Measurements from ENCODE around the gene MNX1. TPM values are rescaled to one million over a fixed set of nuclear protein-coding genes. Genes with fewer than 3 reads are reported as not detected.
A peak's percentile ranks its signal among the peaks of the same experiment; 100 is the strongest.

MNX1 gene
- total and polyA plus RNA-seq, 9 of the 15 experiments (the other 6 are each of a cell fraction or from before 2014, with no cell fraction given): 0.15 to 8.0 (median 1.4) TPM

DNA sequence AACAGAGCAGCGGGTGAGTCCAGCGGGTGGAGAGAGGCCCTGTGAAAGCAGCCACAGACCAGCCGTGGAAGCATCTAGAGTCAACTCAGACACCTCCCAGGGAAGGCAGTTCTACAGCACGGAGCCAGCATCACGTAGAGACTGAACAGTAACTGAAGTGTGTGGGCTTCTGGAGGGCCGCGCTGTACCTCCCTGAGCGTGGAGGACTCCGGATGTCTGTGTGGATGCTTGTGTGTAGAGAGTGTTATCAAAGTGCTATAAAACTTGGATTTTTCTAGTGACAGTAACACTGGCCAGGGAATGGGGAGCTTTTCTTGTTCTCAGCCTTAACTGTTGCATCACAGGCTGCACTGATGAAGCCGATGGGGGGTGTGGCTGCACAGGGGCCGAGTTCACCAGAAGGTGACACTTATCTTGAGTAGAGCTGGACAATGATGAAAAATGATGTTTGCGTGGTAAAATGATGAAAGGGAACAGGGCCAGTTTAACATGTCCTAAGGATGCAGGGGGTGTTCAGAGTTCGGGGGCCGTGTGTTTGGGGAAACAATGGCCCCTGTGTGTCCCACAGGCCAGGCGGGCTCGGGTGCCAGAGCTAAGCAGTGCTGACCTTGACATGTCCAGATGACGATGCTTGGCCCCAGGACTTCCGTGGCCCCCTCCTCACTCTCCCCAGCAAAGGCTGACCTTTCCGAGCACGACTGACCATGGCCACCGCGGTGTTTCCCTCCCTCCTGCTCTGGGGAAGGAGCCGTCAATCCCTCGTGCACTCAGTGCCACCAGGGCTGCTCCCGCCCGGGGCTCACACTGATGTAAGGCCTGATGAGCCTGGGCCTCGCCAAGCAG, 21.9 kb downstream of the MNX1 start:
- ChIA-PET POLR2A (interaction anchor here (1.0 to 1.5 kb wide), 4 partner anchors 9 to 14 kb away, joined by 3 to 8 read pairs (median 4); no protein-coding TSS in a partner anchor), CTCF (ENCODE audit: low intra/inter-chr PET ratio) (no interaction called here)
- in situ Hi-C loops (cut with MboI) (no loop called here), intact Hi-C loops (cut with micrococcal nuclease) (no loop called here)
- H4K20me1 ChIP-seq (replicated peaks; ENCODE audit: control insufficient read depth, insufficient read depth, low read length): no peaks in the 10 kb centered on the region; the same call in 1 of the 2 replicates
- peaks cover 53 to 76% of the 10 kb centered on the region in 2 experiments for H3K27me3 ChIP-seq (ENCODE audit: control insufficient read depth in 2 of 2, insufficient read depth in 2 of 2, low read length in 2 of 2)
- DNase-seq (ENCODE audit: extremely low read depth in 1 of 4, low spot score in 3 of 4) (no peak), FAIRE-seq (no peak), ATAC-seq (peak; percentile 57)
- no peak overlapping the region for H3K4me3 ChIP-seq
- H3K9ac ChIP-seq (ENCODE audit: insufficient read depth in 1 of 2, low read depth in 2 of 2, low read length in 2 of 2): peak overlapping the region in 1 of 2 experiments; percentile 6; a peak in 1 of 4 replicates
- H3K9me3 ChIP-seq (replicated peaks; ENCODE audit: control insufficient read depth, insufficient read depth, low read depth, low read length): no peaks in the 10 kb centered on the region
- no TSS peak for BruUV-seq (replicated peaks)
- no peak overlapping the region for H3K27ac ChIP-seq (ENCODE audit: extremely low read depth, low read depth, low read length)
- WGBS (ENCODE audit: insufficient coverage, low coverage, missing lambda C conversion rate): 29% methylated on average over 27 of the region's 27 CpGs
- no peak overlapping the region for H3K4me2 ChIP-seq (ENCODE audit: insufficient read depth, low read length)
- peaks cover 4 to 29% of the 10 kb centered on the region in 2 experiments; a peak in 2 of 5 replicates for H3K4me1 ChIP-seq (replicated peaks in 1 of 2; ENCODE audit: control insufficient read depth in 2 of 2, insufficient read depth in 2 of 2, low read length in 2 of 2)
- no peak overlapping the region for H2AFZ ChIP-seq (ENCODE audit: low read depth, low read length)
- no peaks in the 10 kb centered on the region for H3K36me3 ChIP-seq (ENCODE audit: control insufficient read depth, insufficient read depth, low read length)
- no peaks in the 10 kb centered on the region for H3K9me1 ChIP-seq (ENCODE audit: control insufficient read depth, insufficient read depth, low read length)
- H3K79me2 ChIP-seq (ENCODE audit: control insufficient read depth, insufficient read depth, low read length): no peaks in the 10 kb centered on the region
- TF ChIP-seq MCM2 (IDR thresholded peaks at IDR 0.05; ENCODE audit: low read depth): no peak
- TF ChIP-seq, protein P1, sequence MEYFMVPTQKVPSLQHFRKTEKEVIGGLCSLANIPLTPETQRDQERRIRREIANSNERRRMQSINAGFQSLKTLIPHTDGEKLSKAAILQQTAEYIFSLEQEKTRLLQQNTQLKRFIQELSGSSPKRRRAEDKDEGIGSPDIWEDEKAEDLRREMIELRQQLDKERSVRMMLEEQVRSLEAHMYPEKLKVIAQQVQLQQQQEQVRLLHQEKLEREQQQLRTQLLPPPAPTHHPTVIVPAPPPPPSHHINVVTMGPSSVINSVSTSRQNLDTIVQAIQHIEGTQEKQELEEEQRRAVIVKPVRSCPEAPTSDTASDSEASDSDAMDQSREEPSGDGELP (CRISPR knock-in tag; IDR thresholded peaks at IDR 0.05; ENCODE audit: borderline replicate concordance): no peak
- TF ChIP-seq, protein P2, sequence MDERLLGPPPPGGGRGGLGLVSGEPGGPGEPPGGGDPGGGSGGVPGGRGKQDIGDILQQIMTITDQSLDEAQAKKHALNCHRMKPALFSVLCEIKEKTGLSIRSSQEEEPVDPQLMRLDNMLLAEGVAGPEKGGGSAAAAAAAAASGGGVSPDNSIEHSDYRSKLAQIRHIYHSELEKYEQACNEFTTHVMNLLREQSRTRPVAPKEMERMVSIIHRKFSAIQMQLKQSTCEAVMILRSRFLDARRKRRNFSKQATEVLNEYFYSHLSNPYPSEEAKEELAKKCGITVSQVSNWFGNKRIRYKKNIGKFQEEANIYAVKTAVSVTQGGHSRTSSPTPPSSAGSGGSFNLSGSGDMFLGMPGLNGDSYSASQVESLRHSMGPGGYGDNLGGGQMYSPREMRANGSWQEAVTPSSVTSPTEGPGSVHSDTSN (CRISPR knock-in tag; IDR thresholded peaks at IDR 0.05; ENCODE audit: low read depth): no peak
- TF ChIP-seq, protein P2 (tag; conservative IDR thresholded peaks at IDR 0.05; ENCODE audit: low read depth): peak; percentile 59
- TF ChIP-seq ZNF143 (CRISPR knock-in tag; IDR thresholded peaks at IDR 0.05): no peak
- no peak for TF ChIP-seq ZNF41 (CRISPR knock-in tag; conservative IDR thresholded peaks at IDR 0.05)
- no peak for TF ChIP-seq BMI1 (IDR thresholded peaks at IDR 0.05; ENCODE audit: low read length)
- TF ChIP-seq ERF (CRISPR knock-in tag; IDR thresholded peaks at IDR 0.05): no peak
- TF ChIP-seq, protein P3, sequence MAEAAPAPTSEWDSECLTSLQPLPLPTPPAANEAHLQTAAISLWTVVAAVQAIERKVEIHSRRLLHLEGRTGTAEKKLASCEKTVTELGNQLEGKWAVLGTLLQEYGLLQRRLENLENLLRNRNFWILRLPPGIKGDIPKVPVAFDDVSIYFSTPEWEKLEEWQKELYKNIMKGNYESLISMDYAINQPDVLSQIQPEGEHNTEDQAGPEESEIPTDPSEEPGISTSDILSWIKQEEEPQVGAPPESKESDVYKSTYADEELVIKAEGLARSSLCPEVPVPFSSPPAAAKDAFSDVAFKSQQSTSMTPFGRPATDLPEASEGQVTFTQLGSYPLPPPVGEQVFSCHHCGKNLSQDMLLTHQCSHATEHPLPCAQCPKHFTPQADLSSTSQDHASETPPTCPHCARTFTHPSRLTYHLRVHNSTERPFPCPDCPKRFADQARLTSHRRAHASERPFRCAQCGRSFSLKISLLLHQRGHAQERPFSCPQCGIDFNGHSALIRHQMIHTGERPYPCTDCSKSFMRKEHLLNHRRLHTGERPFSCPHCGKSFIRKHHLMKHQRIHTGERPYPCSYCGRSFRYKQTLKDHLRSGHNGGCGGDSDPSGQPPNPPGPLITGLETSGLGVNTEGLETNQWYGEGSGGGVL (CRISPR knock-in tag; IDR thresholded peaks at IDR 0.05): no peak
- no peak for TF ChIP-seq ZKSCAN1 (IDR thresholded peaks at IDR 0.05; ENCODE audit: low read depth, low read length)
- TF ChIP-seq BRD4 (IDR thresholded peaks at IDR 0.05): no peak
- TF ChIP-seq, protein P4, sequence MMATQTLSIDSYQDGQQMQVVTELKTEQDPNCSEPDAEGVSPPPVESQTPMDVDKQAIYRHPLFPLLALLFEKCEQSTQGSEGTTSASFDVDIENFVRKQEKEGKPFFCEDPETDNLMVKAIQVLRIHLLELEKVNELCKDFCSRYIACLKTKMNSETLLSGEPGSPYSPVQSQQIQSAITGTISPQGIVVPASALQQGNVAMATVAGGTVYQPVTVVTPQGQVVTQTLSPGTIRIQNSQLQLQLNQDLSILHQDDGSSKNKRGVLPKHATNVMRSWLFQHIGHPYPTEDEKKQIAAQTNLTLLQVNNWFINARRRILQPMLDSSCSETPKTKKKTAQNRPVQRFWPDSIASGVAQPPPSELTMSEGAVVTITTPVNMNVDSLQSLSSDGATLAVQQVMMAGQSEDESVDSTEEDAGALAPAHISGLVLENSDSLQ (IDR thresholded peaks at IDR 0.05): peak; percentile 15; the same call in 1 of the 2 replicates
- TF ChIP-seq, protein P5, sequence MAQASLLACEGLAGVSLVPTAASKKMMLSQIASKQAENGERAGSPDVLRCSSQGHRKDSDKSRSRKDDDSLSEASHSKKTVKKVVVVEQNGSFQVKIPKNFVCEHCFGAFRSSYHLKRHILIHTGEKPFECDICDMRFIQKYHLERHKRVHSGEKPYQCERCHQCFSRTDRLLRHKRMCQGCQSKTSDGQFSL (CRISPR knock-in tag; IDR thresholded peaks at IDR 0.05): no peak
- TF ChIP-seq, protein P5 (tag; IDR thresholded peaks at IDR 0.05): no peak
